ENCODE measurements around the gene ATP5IF1. TPM values are rescaled to one million over a fixed set of nuclear protein-coding genes. Genes with fewer than 3 reads are reported as not detected.
A peak's percentile ranks its signal among the peaks of the same experiment; 100 is the strongest.

ATP5IF1 gene
- total and polyA plus RNA-seq, 10 of the 15 experiments (the other 5 are each of a cell fraction or from before 2014, with no cell fraction given), result 253 to 1,210 (median 418) TPM

- SMC1A ChIA-PET (ENCODE audit: uncharacterized antibody, unreplicated experiment), result interaction anchor here (0.8 to 9.7 kb wide), 29 partner anchors 10 to 629 kb away, joined by 3 to 84 read pairs (median 8); partner anchors contain the start of genes ATP5IF1, DNAJC8, MED18 and PHACTR4
- H3K36me3 ChIP-seq (ENCODE audit: control insufficient read depth in 2 of 2, insufficient read depth in 2 of 2, low read length in 1 of 2), result no peaks in the 10 kb centered on the region
- WGBS (ENCODE audit: insufficient coverage, insufficient replicate concordance, low lambda C conversion rate, missing lambda C conversion rate), result 4% methylated on average over 11 of the region's 11 CpGs
- CTCF ChIA-PET, result interaction anchor here (0.7 to 4.5 kb wide), 44 partner anchors 10 to 630 kb away, joined by 3 to 138 read pairs (median 7); partner anchors contain the start of genes ATP5IF1, MED18 and PHACTR4
- H2AFZ ChIP-seq (ENCODE audit: control insufficient read depth, low read depth, low read length), result peak overlapping the region; percentile 87
- POLR2A ChIA-PET, result interaction anchor here (0.7 to 7.6 kb wide), 7 partner anchors 12 to 355 kb away, joined by 3 to 125 read pairs (median 3); partner anchors contain the start of genes ATP5IF1, PHACTR4 and SESN2
- H3K4me3 ChIP-seq, result no peak overlapping the region; the same call in 1 of the 2 replicates
- RAD21 ChIA-PET (ENCODE audit: unreplicated experiment), result interaction anchor here (0.6 to 4.9 kb wide), 23 partner anchors 12 to 393 kb away, joined by 3 to 54 read pairs (median 7); partner anchors contain the start of genes ATP5IF1, MED18, PHACTR4 and RCC1
- H3K79me2 ChIP-seq (ENCODE audit: control insufficient read depth, insufficient read depth, low read length), result peaks cover 8% of the 10 kb centered on the region
- H3K27ac ChIP-seq (ENCODE audit: control insufficient read depth, insufficient read depth), result peak overlapping the region; percentile 87
- in situ Hi-C loops (cut with MboI), result loop anchor here (5.0 kb wide), 1 partner anchor 355 kb away; no protein-coding TSS in a partner anchor
- BruUV-seq (replicated peaks), result no TSS peak
- H3K9me3 ChIP-seq (replicated peaks; ENCODE audit: control insufficient read depth, insufficient read depth, low read length), result no peaks in the 10 kb centered on the region
- peak overlapping the region; percentile 52; the same call in 1 of the 2 replicates for H3K9ac ChIP-seq (ENCODE audit: control insufficient read depth, insufficient read depth, low read length)
- H3K4me2 ChIP-seq (ENCODE audit: control insufficient read depth, insufficient read depth), result peak overlapping the region; percentile 90
- H3K4me1 ChIP-seq (ENCODE audit: control insufficient read depth, insufficient read depth, low read length), result peaks cover 46% of the 10 kb centered on the region
- no peaks in the 10 kb centered on the region for H3K27me3 ChIP-seq (replicated peaks in 1 of 2; ENCODE audit: control insufficient read depth in 2 of 2, insufficient read depth in 2 of 2, low read length in 1 of 2)
- ATAC-seq (no peak), DNase-seq (ENCODE audit: low read depth, low spot score) (no peak), FAIRE-seq (no peak)
- peak; percentile 75; the same call in 1 of the 2 replicates for TF ChIP-seq NR2F1 (conservative IDR thresholded peaks at IDR 0.05)
- TF ChIP-seq SMARCA5 (IDR thresholded peaks at IDR 0.05), result peak; percentile 70; the same call in 1 of the 2 replicates
- TF ChIP-seq, protein P1, sequence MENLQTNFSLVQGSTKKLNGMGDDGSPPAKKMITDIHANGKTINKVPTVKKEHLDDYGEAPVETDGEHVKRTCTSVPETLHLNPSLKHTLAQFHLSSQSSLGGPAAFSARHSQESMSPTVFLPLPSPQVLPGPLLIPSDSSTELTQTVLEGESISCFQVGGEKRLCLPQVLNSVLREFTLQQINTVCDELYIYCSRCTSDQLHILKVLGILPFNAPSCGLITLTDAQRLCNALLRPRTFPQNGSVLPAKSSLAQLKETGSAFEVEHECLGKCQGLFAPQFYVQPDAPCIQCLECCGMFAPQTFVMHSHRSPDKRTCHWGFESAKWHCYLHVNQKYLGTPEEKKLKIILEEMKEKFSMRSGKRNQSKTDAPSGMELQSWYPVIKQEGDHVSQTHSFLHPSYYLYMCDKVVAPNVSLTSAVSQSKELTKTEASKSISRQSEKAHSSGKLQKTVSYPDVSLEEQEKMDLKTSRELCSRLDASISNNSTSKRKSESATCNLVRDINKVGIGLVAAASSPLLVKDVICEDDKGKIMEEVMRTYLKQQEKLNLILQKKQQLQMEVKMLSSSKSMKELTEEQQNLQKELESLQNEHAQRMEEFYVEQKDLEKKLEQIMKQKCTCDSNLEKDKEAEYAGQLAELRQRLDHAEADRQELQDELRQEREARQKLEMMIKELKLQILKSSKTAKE (IDR thresholded peaks at IDR 0.05; ENCODE audit: low read depth, poor library complexity, severe bottlenecking), result peak; percentile 6
- no peak for TF ChIP-seq SMAD1 (IDR thresholded peaks at IDR 0.05; ENCODE audit: low read depth, partially characterized antibody)
- TF ChIP-seq NR2C2 (IDR thresholded peaks at IDR 0.05; ENCODE audit: borderline replicate concordance, control insufficient read depth, insufficient read length, low read depth), result no peak
- 0 out of 2 replicates have a peak, but pooled peaks have one; percentile 18 for TF ChIP-seq ATF2 (IDR thresholded peaks at IDR 0.05; ENCODE audit: low read length)
- intact Hi-C loops (cut with micrococcal nuclease; ENCODE audit: unreplicated experiment), result loop anchor here (1.0 to 10.0 kb wide), 8 partner anchors 50 to 473 kb away; partner anchors contain the start of genes MED18, STX12 and THEMIS2
- H4K20me1 ChIP-seq (ENCODE audit: control insufficient read depth, insufficient read depth), result no peaks in the 10 kb centered on the region
Measured at GRCh38 chr1:28247612-28248272, 11.8 kb downstream of the ATP5IF1 start.
